Measurements from ENCODE around the gene NIPAL3. TPM values are rescaled to one million over a fixed set of nuclear protein-coding genes. Genes with fewer than 3 reads are reported as not detected.

NIPAL3 gene
- total and polyA plus RNA-seq, 2 donors (not counting 3 experiments of a cell fraction or from before 2014, with no cell fraction given) = 15.5 to 16.0 TPM

DNA sequence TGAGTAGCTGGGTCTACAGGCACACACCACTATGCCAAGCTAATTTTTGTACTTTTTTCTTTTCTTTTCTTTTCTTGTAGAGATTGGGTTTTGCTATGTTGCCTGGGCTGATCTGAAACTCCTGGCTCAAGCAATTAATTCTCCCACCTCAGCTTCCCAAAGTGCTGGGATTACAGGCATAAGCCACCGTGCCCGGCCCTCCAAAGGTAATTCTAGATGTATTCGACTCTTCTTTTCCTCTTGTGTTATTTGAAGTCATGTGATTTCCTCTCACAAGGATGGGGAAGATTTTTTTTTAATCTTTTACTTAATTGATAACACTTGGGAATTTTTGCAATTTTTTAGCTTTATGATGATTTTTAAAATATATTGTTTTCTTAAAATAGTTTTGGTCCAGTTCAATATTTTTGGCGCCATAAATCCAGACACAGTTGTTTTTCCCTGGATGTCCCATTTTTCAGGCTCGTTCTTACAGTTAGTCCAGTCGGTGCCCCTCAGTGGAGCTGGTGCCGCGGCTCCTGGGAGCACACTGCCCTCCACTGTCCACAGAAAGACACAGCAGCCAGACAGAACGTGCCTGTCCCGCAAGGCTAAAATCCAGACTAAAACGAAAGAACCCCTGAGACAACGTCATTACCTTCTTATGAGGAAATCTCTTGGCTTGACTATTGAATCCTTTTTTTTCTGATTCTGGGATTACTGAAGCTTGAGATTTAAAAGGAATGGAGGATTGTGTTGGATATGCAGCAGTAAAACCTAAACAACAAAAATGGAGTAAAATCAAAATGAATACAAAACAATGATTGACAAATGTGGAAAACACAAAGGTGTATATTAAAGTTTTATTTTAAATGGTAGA is 24.4 kb upstream of the NIPAL3 start:
- H3K4me3 ChIP-seq (replicated peaks in 1 of 3; ENCODE audit: insufficient read depth in 1 of 3, low read depth in 1 of 3, low read length in 3 of 3) = peak overlapping the region in 1 of 3 experiments; percentile 32
- peak; percentile 97 for FAIRE-seq
- TF ChIP-seq, protein P1, sequence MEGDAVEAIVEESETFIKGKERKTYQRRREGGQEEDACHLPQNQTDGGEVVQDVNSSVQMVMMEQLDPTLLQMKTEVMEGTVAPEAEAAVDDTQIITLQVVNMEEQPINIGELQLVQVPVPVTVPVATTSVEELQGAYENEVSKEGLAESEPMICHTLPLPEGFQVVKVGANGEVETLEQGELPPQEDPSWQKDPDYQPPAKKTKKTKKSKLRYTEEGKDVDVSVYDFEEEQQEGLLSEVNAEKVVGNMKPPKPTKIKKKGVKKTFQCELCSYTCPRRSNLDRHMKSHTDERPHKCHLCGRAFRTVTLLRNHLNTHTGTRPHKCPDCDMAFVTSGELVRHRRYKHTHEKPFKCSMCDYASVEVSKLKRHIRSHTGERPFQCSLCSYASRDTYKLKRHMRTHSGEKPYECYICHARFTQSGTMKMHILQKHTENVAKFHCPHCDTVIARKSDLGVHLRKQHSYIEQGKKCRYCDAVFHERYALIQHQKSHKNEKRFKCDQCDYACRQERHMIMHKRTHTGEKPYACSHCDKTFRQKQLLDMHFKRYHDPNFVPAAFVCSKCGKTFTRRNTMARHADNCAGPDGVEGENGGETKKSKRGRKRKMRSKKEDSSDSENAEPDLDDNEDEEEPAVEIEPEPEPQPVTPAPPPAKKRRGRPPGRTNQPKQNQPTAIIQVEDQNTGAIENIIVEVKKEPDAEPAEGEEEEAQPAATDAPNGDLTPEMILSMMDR (IDR thresholded peaks at IDR 0.05; ENCODE audit: extremely low read depth in 1 of 2, insufficient read depth in 1 of 2, low read depth in 1 of 2, low read length in 2 of 2) = peak; percentile 91 to 96
- no peak for TF ChIP-seq MYC (IDR thresholded peaks at IDR 0.05; ENCODE audit: low read depth, low read length)

More for the DNA sequence above, 24.4 kb upstream of the NIPAL3 start:
- ChIA-PET POLR2A (interaction anchor here (1.5 to 1.9 kb wide), 2 partner anchors 24 to 189 kb away, joined by 6 read pairs; partner anchors contain the start of gene NIPAL3), CTCF (interaction anchor here (0.6 to 6.7 kb wide), 39 partner anchors 9 to 439 kb away, joined by 3 to 736 read pairs (median 5); partner anchors contain the start of genes MYOM3, NIPAL3 and STPG1)
- Histone ChIP-seq H3K79me2 (ENCODE audit: control insufficient read depth, insufficient read depth, low read length) (no peaks in the 10 kb centered on the region), H3K36me3 (ENCODE audit: control insufficient read depth in 2 of 2, extremely low read depth in 1 of 2, insufficient read depth in 2 of 2, low read length in 2 of 2) (no peaks in the 10 kb centered on the region), H3K27me3 (ENCODE audit: control insufficient read depth in 2 of 2, insufficient read depth in 2 of 2, low read length in 2 of 2) (no peaks in the 10 kb centered on the region), H3K9me1 (replicated peaks; ENCODE audit: control insufficient read depth, extremely low read depth, insufficient read depth, low read length) (no peaks in the 10 kb centered on the region), H3K4me2 (ENCODE audit: insufficient read depth, low read length) (peak overlapping the region; percentile 78), H4K20me1 (replicated peaks; ENCODE audit: control insufficient read depth, extremely low read depth, insufficient read depth, low read length) (no peaks in the 10 kb centered on the region), H2AFZ (ENCODE audit: low read depth, low read length) (peak overlapping the region; percentile 23), H3K4me1 (ENCODE audit: control insufficient read depth, extremely low read depth, insufficient read depth, low read length) (peaks cover 40% of the 10 kb centered on the region), H3K27ac (ENCODE audit: insufficient read depth, low read depth, low read length) (peak overlapping the region; percentile 32), H3K9me3 (replicated peaks; ENCODE audit: control insufficient read depth, insufficient read depth, low read length) (no peaks in the 10 kb centered on the region), H3K9ac (replicated peaks; ENCODE audit: extremely low read depth, insufficient read depth, low read length) (peak overlapping the region; percentile 66)
- peak; percentile 89 for DNase-seq (ENCODE audit: low read depth, low spot score)
- dilution Hi-C loops (cut with MboI; ENCODE audit: extremely low pct_ligation_motif_present, low sequenced_read_pairs) (no loop called here), intact Hi-C loops (cut with micrococcal nuclease) (loop anchor here (1.0 to 5.0 kb wide), 7 partner anchors 100 to 434 kb away; partner anchors contain the start of gene PNRC2)
- BruUV-seq (replicated peaks) = no TSS peak
